DOHH2 (cell line): ENCODE data around the gene SCYGR7.

ENCODE experiments used
- H3F3A ChIP-seq: fragments of 200-600 bp; sonication (generic), shearing (Covaris generic); 2 replicates; pipeline ENCODE4 v1.6.0; 2016; ENCODE audit warnings: antibody characterized with exemption, mild to moderate bottlenecking; ENCODE audit not compliant: control insufficient read depth, insufficient read depth
- H3K27ac ChIP-seq: fragments of 200-600 bp; sonication (generic); 2 replicates; pipeline ENCODE4 v1.5.1; 2014; ENCODE audit warnings: low read depth, mild to moderate bottlenecking, low read length, moderate library complexity
- H3K27me3 ChIP-seq: fragments of 200-600 bp; sonication (generic); 2 replicates; pipeline ENCODE4 v1.6.1; 2014; ENCODE audit warnings: mild to moderate bottlenecking, low read length, mixed read lengths; ENCODE audit not compliant: control insufficient read depth
- H3K36me3 ChIP-seq: fragments of 200-600 bp; sonication (generic); 2 replicates; pipeline ENCODE4 v1.6.1; 2014; ENCODE audit warnings: mild to moderate bottlenecking, low read length, moderate library complexity, mixed read lengths; ENCODE audit not compliant: control insufficient read depth
- H3K4me1 ChIP-seq: fragments of 200-600 bp; sonication (generic); 2 replicates; pipeline ENCODE4 v1.6.1; 2014; ENCODE audit warnings: mild to moderate bottlenecking, low read length, mixed read lengths; ENCODE audit not compliant: control insufficient read depth
- H3K4me2 ChIP-seq: fragments of 200-600 bp; sonication (generic); 2 replicates; pipeline ENCODE4 v1.6.0; 2014; ENCODE audit warnings: mild to moderate bottlenecking, low read length, moderate library complexity
- H3K4me3 ChIP-seq: fragments of 200-600 bp; sonication (generic); 2 replicates; pipeline ENCODE4 v1.5.1; 2014; ENCODE audit warnings: mild to moderate bottlenecking, low read length, mixed read lengths
- H3K79me2 ChIP-seq: fragments of 200-600 bp; sonication (generic); 2 replicates; pipeline ENCODE4 v1.6.1; 2014; ENCODE audit warnings: mild to moderate bottlenecking, low read length, mixed read lengths; ENCODE audit not compliant: control insufficient read depth
- H3K9me2 ChIP-seq: fragments of 200-600 bp; sonication (generic); replicated peaks from 2 replicates; pipeline ENCODE4 v1.6.1; 2014; ENCODE audit warnings: mild to moderate bottlenecking, low read length, mixed read lengths; ENCODE audit not compliant: control insufficient read depth
- H3K9me3 ChIP-seq: fragments of 200-600 bp; sonication (generic); 2 replicates; pipeline ENCODE4 v1.6.1; 2014; ENCODE audit warnings: antibody characterized with exemption, low read length, mixed read lengths; ENCODE audit not compliant: control insufficient read depth, insufficient read depth
- H4K20me1 ChIP-seq: fragments of 200-600 bp; sonication (generic); 2 replicates; pipeline ENCODE4 v1.6.0; 2014; ENCODE audit warnings: low read depth, mild to moderate bottlenecking, antibody characterized with exemption, low read length, moderate library complexity; ENCODE audit not compliant: control insufficient read depth, insufficient read depth
- EZH2phosphoT487 ChIP-seq: fragments of 200-600 bp; sonication (generic); IDR thresholded peaks from 2 replicates; pipeline ENCODE4 v1.6.1; 2017; ENCODE audit warnings: borderline replicate concordance, mild to moderate bottlenecking, antibody characterized with exemption, low read length, moderate library complexity, mixed read lengths
- TF ChIP-seq, protein P1 (sequence below): fragments of 200-600 bp; sonication (generic); IDR thresholded peaks from one replicate; pipeline ENCODE4 v1.5.1; 2014; ENCODE audit warnings: antibody characterized with exemption, mild to moderate bottlenecking, low read depth, low read length; ENCODE audit not compliant: poor library complexity, severe bottlenecking

SCYGR7 gene

DNA sequence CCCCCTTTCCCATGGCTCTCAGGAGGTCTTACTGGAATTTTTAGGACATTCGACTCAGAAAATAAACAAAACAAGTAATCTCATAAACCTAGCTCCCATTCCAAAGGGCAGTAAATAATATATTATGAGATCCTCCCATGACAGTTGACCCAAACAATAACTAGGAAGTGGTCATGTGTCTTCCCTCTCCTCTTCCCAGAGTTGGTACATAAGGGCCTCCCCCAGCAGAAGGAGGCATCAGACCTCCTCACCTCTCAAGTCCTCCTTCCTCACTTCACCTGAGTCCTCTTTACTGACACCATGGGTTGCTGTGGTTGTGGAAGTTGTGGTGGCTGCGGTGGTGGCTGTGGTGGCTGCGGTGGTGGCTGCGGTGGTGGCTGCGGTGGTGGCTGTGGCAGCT, at the start of gene SCYGR7:
SCYGR7 (plus strand) TSS at position 301 of the 400 bp plus-strand sequence; CDS start at position 301, 0 bp downstream.
- Histone ChIP-seq H3K4me2 (no peak within 1 kb of the TSS), H3K9me2 (no peaks in the 10 kb centered on the region), H3K4me1 (no peaks in the 10 kb centered on the region)

GRCh38 chr2:227684258-227684657, 43.9 kb upstream of the SCYGR7 start:
- Histone ChIP-seq H3K27me3 (no peaks in the 10 kb centered on the region), H3K4me3 (no peak overlapping the region), H4K20me1 (no peaks in the 10 kb centered on the region), H3K9me2 (no peaks in the 10 kb centered on the region), H3K4me1 (no peaks in the 10 kb centered on the region), H3F3A (no peaks in the 10 kb centered on the region), H3K9me3 (no peaks in the 10 kb centered on the region), H3K27ac (no peak overlapping the region), H3K36me3 (no peaks in the 10 kb centered on the region), H3K4me2 (no peak overlapping the region), H3K79me2 (no peaks in the 10 kb centered on the region)
- TF ChIP-seq EZH2phosphoT487, result no peak
- TF ChIP-seq, protein P1, sequence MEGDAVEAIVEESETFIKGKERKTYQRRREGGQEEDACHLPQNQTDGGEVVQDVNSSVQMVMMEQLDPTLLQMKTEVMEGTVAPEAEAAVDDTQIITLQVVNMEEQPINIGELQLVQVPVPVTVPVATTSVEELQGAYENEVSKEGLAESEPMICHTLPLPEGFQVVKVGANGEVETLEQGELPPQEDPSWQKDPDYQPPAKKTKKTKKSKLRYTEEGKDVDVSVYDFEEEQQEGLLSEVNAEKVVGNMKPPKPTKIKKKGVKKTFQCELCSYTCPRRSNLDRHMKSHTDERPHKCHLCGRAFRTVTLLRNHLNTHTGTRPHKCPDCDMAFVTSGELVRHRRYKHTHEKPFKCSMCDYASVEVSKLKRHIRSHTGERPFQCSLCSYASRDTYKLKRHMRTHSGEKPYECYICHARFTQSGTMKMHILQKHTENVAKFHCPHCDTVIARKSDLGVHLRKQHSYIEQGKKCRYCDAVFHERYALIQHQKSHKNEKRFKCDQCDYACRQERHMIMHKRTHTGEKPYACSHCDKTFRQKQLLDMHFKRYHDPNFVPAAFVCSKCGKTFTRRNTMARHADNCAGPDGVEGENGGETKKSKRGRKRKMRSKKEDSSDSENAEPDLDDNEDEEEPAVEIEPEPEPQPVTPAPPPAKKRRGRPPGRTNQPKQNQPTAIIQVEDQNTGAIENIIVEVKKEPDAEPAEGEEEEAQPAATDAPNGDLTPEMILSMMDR, result no peak

More for the DNA sequence above, at the start of gene SCYGR7:
- TF ChIP-seq, protein P1, result no peak
- TF ChIP-seq EZH2phosphoT487, result no peak
- no peaks in the 10 kb centered on the region for H3K9me3 ChIP-seq
- H3K27me3 ChIP-seq, result no peaks in the 10 kb centered on the region
- no peaks in the 10 kb centered on the region for H3K36me3 ChIP-seq
- no peaks in the 10 kb centered on the region for H3K79me2 ChIP-seq
- H3K4me3 ChIP-seq, result no peak within 1 kb of the TSS
- no peaks in the 10 kb centered on the region for H3F3A ChIP-seq
- H3K27ac ChIP-seq, result no peak within 1 kb of the TSS
- no peaks in the 10 kb centered on the region for H4K20me1 ChIP-seq

DNA sequence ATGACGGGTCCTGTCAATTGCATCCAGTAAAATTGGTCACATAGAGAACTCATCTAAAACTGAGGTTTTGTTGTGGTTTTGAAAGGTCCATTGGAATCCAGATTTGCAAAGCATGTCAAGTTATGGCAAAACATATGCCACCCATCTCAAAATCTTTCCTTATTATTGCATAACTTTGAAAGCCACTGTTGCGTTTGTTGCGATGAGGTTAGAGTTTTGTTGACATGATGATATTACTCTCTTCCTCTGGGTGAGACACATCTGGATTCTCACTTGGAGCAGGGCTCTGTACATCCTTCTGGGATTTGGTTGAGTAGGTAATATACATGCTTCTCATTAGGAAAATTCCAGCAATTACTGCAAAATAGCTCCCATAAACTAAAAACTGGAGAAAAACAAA, 40.9 kb upstream of the SCYGR7 start:
- Histone ChIP-seq H3K79me2 (no peaks in the 10 kb centered on the region), H3K4me1 (no peaks in the 10 kb centered on the region), H3K4me2 (no peak overlapping the region), H3K27ac (no peak overlapping the region), H3K27me3 (no peaks in the 10 kb centered on the region), H3F3A (no peaks in the 10 kb centered on the region), H4K20me1 (no peaks in the 10 kb centered on the region), H3K4me3 (no peak overlapping the region), H3K9me2 (no peaks in the 10 kb centered on the region), H3K9me3 (no peaks in the 10 kb centered on the region), H3K36me3 (no peaks in the 10 kb centered on the region)
- TF ChIP-seq, protein P1, result no peak
- no peak for TF ChIP-seq EZH2phosphoT487
